ENCODE results near the gene RRP7A.
"Not testable (repeated sequence)": the region's sequence is repeated elsewhere in the genome, so short reads cannot be mapped to it uniquely, and the experiment has no call there.

Gene RRP7A

GRCh38 chr22:42492323-42492690 lies 27.3 kb downstream of the RRP7A start:
- TF ChIP-seq, protein P1, sequence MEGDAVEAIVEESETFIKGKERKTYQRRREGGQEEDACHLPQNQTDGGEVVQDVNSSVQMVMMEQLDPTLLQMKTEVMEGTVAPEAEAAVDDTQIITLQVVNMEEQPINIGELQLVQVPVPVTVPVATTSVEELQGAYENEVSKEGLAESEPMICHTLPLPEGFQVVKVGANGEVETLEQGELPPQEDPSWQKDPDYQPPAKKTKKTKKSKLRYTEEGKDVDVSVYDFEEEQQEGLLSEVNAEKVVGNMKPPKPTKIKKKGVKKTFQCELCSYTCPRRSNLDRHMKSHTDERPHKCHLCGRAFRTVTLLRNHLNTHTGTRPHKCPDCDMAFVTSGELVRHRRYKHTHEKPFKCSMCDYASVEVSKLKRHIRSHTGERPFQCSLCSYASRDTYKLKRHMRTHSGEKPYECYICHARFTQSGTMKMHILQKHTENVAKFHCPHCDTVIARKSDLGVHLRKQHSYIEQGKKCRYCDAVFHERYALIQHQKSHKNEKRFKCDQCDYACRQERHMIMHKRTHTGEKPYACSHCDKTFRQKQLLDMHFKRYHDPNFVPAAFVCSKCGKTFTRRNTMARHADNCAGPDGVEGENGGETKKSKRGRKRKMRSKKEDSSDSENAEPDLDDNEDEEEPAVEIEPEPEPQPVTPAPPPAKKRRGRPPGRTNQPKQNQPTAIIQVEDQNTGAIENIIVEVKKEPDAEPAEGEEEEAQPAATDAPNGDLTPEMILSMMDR (IDR thresholded peaks at IDR 0.05; ENCODE audit: low read depth, low read length, missing control alignments), result no peak
- DNase-seq (ENCODE audit: low read depth), result no peak
- no peak overlapping the region for H3K4me3 ChIP-seq (ENCODE audit: low read depth, low read length)

DNA sequence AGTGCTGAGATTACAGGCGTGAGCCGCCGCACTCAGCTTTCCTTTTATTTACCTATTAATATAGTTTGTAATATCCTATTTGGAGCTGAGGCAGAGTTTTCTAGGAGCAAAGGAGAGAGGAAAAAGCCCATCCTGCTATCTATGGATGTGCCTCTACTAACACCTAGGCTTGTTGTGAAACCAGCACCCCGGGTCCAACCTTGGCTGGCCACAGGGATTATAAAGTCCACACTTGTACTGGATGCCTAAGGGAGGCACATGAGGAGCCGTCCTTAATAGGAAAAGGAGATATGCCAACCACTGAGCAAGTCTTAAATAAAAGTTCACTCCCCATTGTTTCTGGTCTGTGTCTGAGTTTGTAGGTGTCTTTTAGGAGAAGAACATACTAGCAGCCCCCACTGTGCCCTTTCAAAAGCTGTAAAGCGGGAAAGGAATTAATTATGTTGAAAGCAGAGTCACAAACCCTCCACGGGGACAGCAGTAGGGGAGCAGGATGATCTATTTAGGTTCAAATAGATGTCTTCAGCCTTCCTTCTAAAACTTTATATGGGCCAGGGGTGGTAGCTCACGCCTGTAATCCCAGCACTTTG lies 29.3 kb downstream of the RRP7A start:
- DNase-seq (ENCODE audit: low read depth), result no peak
- TF ChIP-seq, protein P1 (IDR thresholded peaks at IDR 0.05; ENCODE audit: low read depth, low read length, missing control alignments), result no peak
- no peak overlapping the region for H3K4me3 ChIP-seq (ENCODE audit: low read depth, low read length)

DNA sequence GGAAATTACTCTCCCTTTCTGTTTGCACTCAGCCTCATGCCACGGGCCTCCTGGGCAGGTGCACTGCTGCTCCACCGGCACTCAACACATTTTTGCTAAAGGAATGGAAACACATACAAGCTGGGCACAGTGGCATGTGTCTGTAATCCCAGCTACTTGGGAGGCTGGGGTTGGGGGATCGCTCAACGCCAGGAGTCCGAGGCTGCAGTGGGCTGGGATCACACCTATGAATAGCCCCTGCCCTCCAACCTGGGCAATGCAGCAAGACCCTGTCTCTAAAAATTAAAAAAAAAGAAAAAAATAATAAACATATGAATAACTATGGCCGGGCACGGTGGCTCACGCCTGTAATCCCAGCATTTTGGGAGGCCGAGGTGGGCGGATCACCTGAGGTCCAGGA lies 30.6 kb downstream of the RRP7A start:
- H3K4me3 ChIP-seq (ENCODE audit: low read depth, low read length), result no peak overlapping the region
- DNase-seq (ENCODE audit: low read depth), result no peak
- TF ChIP-seq, protein P1 (IDR thresholded peaks at IDR 0.05; ENCODE audit: low read depth, low read length, missing control alignments), result no peak

- TF ChIP-seq, protein P1 (IDR thresholded peaks at IDR 0.05; ENCODE audit: low read depth, low read length, missing control alignments), result no peak
- H3K4me3 ChIP-seq (ENCODE audit: low read depth, low read length), result no peak overlapping the region
- DNase-seq (ENCODE audit: low read depth), result no peak
Measured at GRCh38 chr22:42484506-42484905, 35.1 kb downstream of the RRP7A start.

- H3K4me3 ChIP-seq (ENCODE audit: low read depth, low read length); DNase-seq (ENCODE audit: low read depth): not testable (repeated sequence)
Measured at GRCh38 chr22:42483610-42484223, 35.9 kb downstream of the RRP7A start.

GRCh38 chr22:42475122-42475521 lies 44.5 kb downstream of the RRP7A start:
- TF ChIP-seq, protein P1 (IDR thresholded peaks at IDR 0.05; ENCODE audit: low read depth, low read length, missing control alignments), result no peak
- H3K4me3 ChIP-seq (ENCODE audit: low read depth, low read length), result no peak overlapping the region
- no peak for DNase-seq (ENCODE audit: low read depth)

DNA sequence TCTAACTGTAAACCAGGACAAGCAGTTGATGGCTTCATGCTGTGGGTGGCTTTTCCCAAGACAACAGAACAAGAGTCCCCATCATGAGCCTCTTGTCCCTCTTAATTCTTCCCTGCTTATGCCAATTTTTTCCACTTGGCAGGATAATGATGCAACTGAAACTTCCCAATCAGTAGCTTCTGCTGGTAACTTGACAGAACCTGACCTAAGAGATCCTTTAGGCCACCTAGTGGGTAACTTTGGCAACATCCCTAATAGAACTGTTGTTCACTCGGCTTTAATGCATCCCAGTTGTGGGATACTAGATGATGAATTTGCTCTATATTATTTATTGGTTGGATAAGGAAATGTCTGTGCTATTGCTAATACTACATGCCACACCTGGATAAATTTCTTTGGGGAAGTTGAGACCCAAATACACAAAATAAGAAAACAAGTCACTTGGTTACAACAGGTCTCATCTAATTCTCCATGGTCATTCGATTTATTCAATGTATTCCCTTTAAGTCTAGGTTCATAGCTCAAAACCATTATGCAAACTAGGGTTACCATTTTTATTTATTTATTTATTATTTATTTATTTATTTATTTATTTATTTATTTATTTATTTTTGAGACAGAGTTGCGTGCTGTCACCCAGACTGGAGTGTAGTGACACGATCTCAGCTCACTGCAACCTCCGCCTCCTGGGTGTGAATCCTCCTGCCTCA lies 46.0 kb downstream of the RRP7A start:
- DNase-seq (ENCODE audit: low read depth), result peak; percentile 26
- TF ChIP-seq, protein P1 (IDR thresholded peaks at IDR 0.05; ENCODE audit: low read depth, low read length, missing control alignments), result peak; percentile 75
- H3K4me3 ChIP-seq (ENCODE audit: low read depth, low read length), result no peak overlapping the region
